Measurements from ENCODE around the gene NPIPA2. TPM values are rescaled to one million over a fixed set of nuclear protein-coding genes. Genes with fewer than 3 reads are reported as not detected.
A peak's percentile ranks its signal among the peaks of the same experiment; 100 is the strongest.
"Not testable (repeated sequence)": the region's sequence is repeated elsewhere in the genome, so short reads cannot be mapped to it uniquely, and the experiment has no call there.

The NPIPA2 gene
- total RNA-seq, 8 experiments from 2014 or later: 0.71 to 3.5 (median 2.2) TPM

DNA sequence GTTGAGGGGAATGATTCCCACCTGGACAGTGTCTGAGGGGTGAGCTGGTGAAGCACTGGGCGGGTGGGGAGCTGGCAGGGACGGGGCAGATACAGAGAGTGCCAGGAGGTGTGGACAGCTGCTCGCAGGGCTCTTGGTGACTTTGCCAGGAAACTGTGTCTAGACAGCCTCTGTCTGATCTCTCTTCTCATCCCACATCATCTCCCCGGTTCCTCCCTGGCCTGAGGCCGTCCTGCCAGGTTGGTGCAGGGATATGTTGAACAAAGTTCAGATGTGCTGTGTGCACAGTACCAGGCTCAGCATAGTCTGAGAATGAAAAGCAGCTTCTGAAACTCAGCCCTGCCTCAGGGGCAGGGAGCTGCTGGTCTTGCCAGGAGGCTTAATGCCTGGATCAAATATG is 47.2 kb downstream of the NPIPA2 start:
- in situ Hi-C loops (cut with MboI; ENCODE audit: low pct_unique_long_range_greater_than_20kb in 2 of 9, low sequenced_read_pairs in 9 of 9, unreplicated experiment in 9 of 9); H3K4me3 ChIP-seq; H3K27ac ChIP-seq; H3K4me1 ChIP-seq (replicated peaks in 1 of 2): not testable (repeated sequence)
- no CpG with 5 or more reads among the region's 5 CpGs for WGBS, 10 experiments
- peak in 3 of 8 experiments; percentile 34 to 74 (median 54) for ATAC-seq (replicated peaks in 6 of 8)

DNA sequence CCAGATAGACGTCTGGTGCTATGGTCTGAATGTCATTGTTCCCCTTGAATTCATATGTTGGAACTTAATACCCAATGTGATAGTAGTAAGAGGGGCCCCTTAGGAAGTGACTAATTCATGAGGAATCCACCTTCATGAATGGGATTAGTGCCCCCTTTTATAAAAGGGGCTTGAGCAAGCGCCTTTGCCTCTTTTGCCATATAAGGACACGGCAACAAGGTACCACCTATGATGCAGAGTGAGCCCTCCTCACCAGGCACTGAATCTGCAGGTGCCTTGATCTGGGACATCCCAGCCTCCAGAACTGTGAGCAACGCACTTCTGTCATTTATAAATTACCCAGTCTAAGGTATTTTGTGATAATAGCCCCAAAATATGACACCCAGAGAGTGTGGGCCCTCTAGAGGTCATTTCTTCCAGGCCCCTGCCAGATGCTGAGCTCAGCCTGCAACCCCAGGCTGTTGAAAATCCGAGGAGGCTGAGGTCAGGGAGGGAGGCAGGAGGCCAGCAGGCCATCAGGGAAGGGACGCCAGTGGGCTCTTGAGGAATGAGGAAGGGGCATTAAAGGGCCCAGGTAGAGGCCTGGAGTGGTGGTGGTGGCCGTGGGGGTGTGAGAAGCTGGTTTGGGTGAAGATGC is 48.1 kb downstream of the NPIPA2 start:
- H3K4me1 ChIP-seq (replicated peaks in 1 of 2); H3K4me3 ChIP-seq; ATAC-seq (replicated peaks in 6 of 8); in situ Hi-C loops (cut with MboI; ENCODE audit: low pct_unique_long_range_greater_than_20kb in 2 of 9, low sequenced_read_pairs in 9 of 9, unreplicated experiment in 9 of 9); H3K27ac ChIP-seq: not testable (repeated sequence)
- WGBS, 10 experiments: no CpG with 5 or more reads among the region's 7 CpGs

- ATAC-seq (replicated peaks in 6 of 8); H3K27ac ChIP-seq; in situ Hi-C loops (cut with MboI; ENCODE audit: low pct_unique_long_range_greater_than_20kb in 2 of 9, low sequenced_read_pairs in 9 of 9, unreplicated experiment in 9 of 9); H3K4me3 ChIP-seq; H3K4me1 ChIP-seq (replicated peaks in 1 of 2): not testable (repeated sequence)
- WGBS, 10 experiments: no CpG with 5 or more reads among the region's 2 CpGs
Observed at GRCh38 chr16:14792914-14793313, 50.6 kb downstream of the NPIPA2 start.

- WGBS, 10 experiments: no CpG with 5 or more reads among the region's 2 CpGs
- H3K4me1 ChIP-seq (replicated peaks in 1 of 2); H3K4me3 ChIP-seq; H3K27ac ChIP-seq; in situ Hi-C loops (cut with MboI; ENCODE audit: low pct_unique_long_range_greater_than_20kb in 2 of 9, low sequenced_read_pairs in 9 of 9, unreplicated experiment in 9 of 9): not testable (repeated sequence)
- peak in 3 of 8 experiments; percentile 54 to 79 (median 61) for ATAC-seq (replicated peaks in 6 of 8)
Observed at GRCh38 chr16:14797558-14797957, 55.2 kb downstream of the NPIPA2 start.

- H3K4me1 ChIP-seq (replicated peaks in 1 of 2); H3K27ac ChIP-seq; in situ Hi-C loops (cut with MboI; ENCODE audit: low pct_unique_long_range_greater_than_20kb in 2 of 9, low sequenced_read_pairs in 9 of 9, unreplicated experiment in 9 of 9); H3K4me3 ChIP-seq: not testable (repeated sequence)
- ATAC-seq (replicated peaks in 6 of 8): peak in 3 of 8 experiments; percentile 91 to 93 (median 93)
- no CpG with 5 or more reads among the region's 2 CpGs for WGBS, 10 experiments
Observed at GRCh38 chr16:14803577-14803976, 61.2 kb downstream of the NPIPA2 start.

- ATAC-seq (replicated peaks in 6 of 8); in situ Hi-C loops (cut with MboI; ENCODE audit: low pct_unique_long_range_greater_than_20kb in 2 of 9, low sequenced_read_pairs in 9 of 9, unreplicated experiment in 9 of 9); H3K4me1 ChIP-seq (replicated peaks in 1 of 2); H3K27ac ChIP-seq; H3K4me3 ChIP-seq: not testable (repeated sequence)
- WGBS, 10 experiments: no CpG with 5 or more reads among the region's 3 CpGs
Observed at GRCh38 chr16:14807184-14807678, 64.9 kb downstream of the NPIPA2 start.

GRCh38 chr16:14813890-14814289 is 71.6 kb downstream of the NPIPA2 start:
- WGBS, 10 experiments: no CpG with 5 or more reads among the region's 3 CpGs
- H3K4me3 ChIP-seq; in situ Hi-C loops (cut with MboI; ENCODE audit: low pct_unique_long_range_greater_than_20kb in 2 of 9, low sequenced_read_pairs in 9 of 9, unreplicated experiment in 9 of 9); H3K4me1 ChIP-seq (replicated peaks in 1 of 2); H3K27ac ChIP-seq; ATAC-seq (replicated peaks in 6 of 8): not testable (repeated sequence)

Other genes with a start within 250 kb of the NPIPA2 start
- gene PARN, start 112.3 kb upstream of the NPIPA2 start, total RNA-seq: 10 to 100 TPM; 16.0 to 60.6 (median 27.5) TPM
- 10 to 100 TPM; 30.8 to 56.2 (median 46.0) TPM for gene BFAR, start 109.6 kb upstream of the NPIPA2 start, total RNA-seq
- not detected for gene PLA2G10, start 48.2 kb upstream of the NPIPA2 start, total RNA-seq
- gene NPIPA3, start 39.1 kb upstream of the NPIPA2 start, total RNA-seq: 1 to 10 TPM; 1.1 to 7.0 (median 2.3) TPM
- 100 to 1,000 TPM in 2 of 8 experiments, 10 to 100 TPM in 6; 47.7 to 267 (median 72.9) TPM for gene NOMO1, start 91.2 kb downstream of the NPIPA2 start, total RNA-seq
- gene NPIPA1, start 194.9 kb downstream of the NPIPA2 start, total RNA-seq: 100 to 1,000 TPM in 1 of 8 experiments, 10 to 100 TPM in 7; 31.3 to 116 (median 53.3) TPM
- 10 to 100 TPM; 47.7 to 86.5 (median 64.9) TPM for gene PDXDC1, start 232.5 kb downstream of the NPIPA2 start, total RNA-seq

Data from motor neuron (in vitro differentiated cells).